Upper lobe of left lung (tissue), 4 donors: Measurements from ENCODE around the gene ATP6V1D.

ENCODE experiments used
- EP300 ChIP-seq, 4 donors: sonication (generic); formaldehyde crosslinking; IDR thresholded peaks; one replicate each; pipeline ENCODE4 v1.5.1; 2017; ENCODE audit warnings: antibody characterized with exemption in 4 of 4, control low read depth in 2 of 4
- POLR2A ChIP-seq, 4 donors: fragments of 450-650 bp; IDR thresholded peaks; one replicate each; pipeline ENCODE4 v1.5.1; 2016 to 2017; ENCODE audit warnings: antibody characterized with exemption in 4 of 4, mild to moderate bottlenecking in 2 of 4
- TF ChIP-seq, protein P1 (sequence below), 6 experiments: fragments of 450-650 bp in 4 of 6; fragments of 200-600 bp in 2 of 6; sonication (generic) in 2 of 6; IDR thresholded peaks; one replicate each; pipeline ENCODE4 v1.5.1; 2016 to 2019; ENCODE audit warnings: antibody characterized with exemption in 6 of 6

GRCh38 chr14:67352055-67352454 lies 7.5 kb downstream of the ATP6V1D start:
- TF ChIP-seq EP300 (IDR thresholded peaks at IDR 0.05) (no peak), POLR2A (IDR thresholded peaks at IDR 0.05) (no peak)
- TF ChIP-seq, protein P1, sequence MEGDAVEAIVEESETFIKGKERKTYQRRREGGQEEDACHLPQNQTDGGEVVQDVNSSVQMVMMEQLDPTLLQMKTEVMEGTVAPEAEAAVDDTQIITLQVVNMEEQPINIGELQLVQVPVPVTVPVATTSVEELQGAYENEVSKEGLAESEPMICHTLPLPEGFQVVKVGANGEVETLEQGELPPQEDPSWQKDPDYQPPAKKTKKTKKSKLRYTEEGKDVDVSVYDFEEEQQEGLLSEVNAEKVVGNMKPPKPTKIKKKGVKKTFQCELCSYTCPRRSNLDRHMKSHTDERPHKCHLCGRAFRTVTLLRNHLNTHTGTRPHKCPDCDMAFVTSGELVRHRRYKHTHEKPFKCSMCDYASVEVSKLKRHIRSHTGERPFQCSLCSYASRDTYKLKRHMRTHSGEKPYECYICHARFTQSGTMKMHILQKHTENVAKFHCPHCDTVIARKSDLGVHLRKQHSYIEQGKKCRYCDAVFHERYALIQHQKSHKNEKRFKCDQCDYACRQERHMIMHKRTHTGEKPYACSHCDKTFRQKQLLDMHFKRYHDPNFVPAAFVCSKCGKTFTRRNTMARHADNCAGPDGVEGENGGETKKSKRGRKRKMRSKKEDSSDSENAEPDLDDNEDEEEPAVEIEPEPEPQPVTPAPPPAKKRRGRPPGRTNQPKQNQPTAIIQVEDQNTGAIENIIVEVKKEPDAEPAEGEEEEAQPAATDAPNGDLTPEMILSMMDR (IDR thresholded peaks at IDR 0.05), result no peak
